Breast epithelium (tissue), 4 donors: ENCODE measurements around the gene TTC7B. TPM values are rescaled to one million over a fixed set of nuclear protein-coding genes. Genes with fewer than 3 reads are reported as not detected.

ENCODE experiments used
- DNase-seq, 2 donors: peaks; one replicate each; pipeline ENCODE4 v3.0.0-alpha.2; 2019; ENCODE audit warnings: low spot score in 2 of 2
- H3K27ac ChIP-seq, 2 donors: fragments of 200-600 bp; sonication (generic) in 1 of 2; one replicate each; pipeline ENCODE4 v1.5.1; 2016 to 2019; ENCODE audit warnings: mild to moderate bottlenecking in 1 of 2
- H3K27me3 ChIP-seq, 2 donors: fragments of 200-600 bp; sonication (generic) in 1 of 2; one replicate each; pipeline versions ENCODE4 v1.5.1 to v1.6.0; 2017 to 2019; ENCODE audit warnings: control low read depth in 1 of 2, mild to moderate bottlenecking in 1 of 2
- H3K36me3 ChIP-seq: fragments of 200-600 bp; one replicate; pipeline ENCODE4 v1.5.1; 2019
- H3K4me1 ChIP-seq, 2 donors: fragments of 200-600 bp; sonication (generic); one replicate each; pipeline ENCODE4 v1.5.1; 2016 to 2019; ENCODE audit warnings: control low read depth in 1 of 2
- H3K4me3 ChIP-seq, 3 donors: fragments of 200-600 bp; sonication (generic); 1 replicate in 2 of 3; 2 replicates in 1 of 3; pipeline ENCODE4 v1.5.1; 2016 to 2019; ENCODE audit warnings: mild to moderate bottlenecking in 3 of 3, moderate library complexity in 2 of 3
- H3K9me3 ChIP-seq, 2 donors: fragments of 200-600 bp; sonication (generic) in 1 of 2; one replicate each; pipeline ENCODE4 v1.5.1; 2016 to 2019; ENCODE audit warnings: control low read depth in 1 of 2
- POLR2A ChIP-seq: fragments of 450-650 bp; IDR thresholded peaks from one replicate; pipeline ENCODE4 v1.6.1; 2016; ENCODE audit warnings: antibody characterized with exemption, mild to moderate bottlenecking, moderate library complexity
- POLR2AphosphoS5 ChIP-seq, 3 donors: sonication (generic); formaldehyde crosslinking; IDR thresholded peaks; one replicate each; pipeline ENCODE4 v1.6.1; 2017; ENCODE audit warnings: antibody characterized with exemption in 3 of 3
- intact Hi-C: fragments of 100-400 bp; cut with DNase I; formaldehyde crosslinking; loops from one replicate; pipeline ENCODE4 v1.15.1; 2023; ENCODE audit warnings: low total_unique reads
- total RNA-seq, 3 donors: library from RNA; depleted of rRNA; stranded (reverse); fragments of >200 nt; gene quantifications; one replicate each; pipeline ENCODE4 v1.1.0, GENCODE V29; 2016
- TF ChIP-seq, protein P1 (sequence below), 3 donors: fragments of 450-650 bp; IDR thresholded peaks; one replicate each; pipeline ENCODE4 v1.5.1; 2016 to 2017; ENCODE audit warnings: antibody characterized with exemption in 3 of 3, mild to moderate bottlenecking in 3 of 3, moderate library complexity in 3 of 3

TTC7B gene
- total RNA-seq, 3 donors from 2014 or later, result 14.0 to 29.1 (median 22.0) TPM

DNA sequence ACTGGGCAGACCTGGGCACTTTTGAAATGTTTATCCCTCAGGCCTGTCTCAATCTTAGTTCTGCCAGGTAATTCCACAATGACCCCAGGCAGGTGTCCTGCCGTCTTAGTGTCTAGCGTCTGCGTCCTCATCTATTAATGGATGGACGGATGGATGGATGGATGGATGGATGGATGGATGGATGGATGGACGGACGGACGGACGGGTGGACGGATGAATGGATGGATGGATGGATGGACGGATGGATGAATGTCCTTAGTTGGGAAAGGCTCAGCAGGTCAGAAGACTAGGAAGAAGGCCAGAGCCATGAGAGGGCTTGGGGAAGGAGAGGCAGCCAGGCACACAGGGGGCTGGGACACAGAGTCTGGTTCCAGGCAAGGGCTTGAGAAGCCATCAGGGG is 278.1 kb downstream of the TTC7B start:
- no peak for DNase-seq
- intact Hi-C loops, result no loop called here
- Histone ChIP-seq H3K27me3 (no peaks in the 10 kb centered on the region), H3K9me3 (no peaks in the 10 kb centered on the region), H3K4me3 (no peak overlapping the region), H3K36me3 (no peaks in the 10 kb centered on the region), H3K27ac (no peak overlapping the region), H3K4me1 (peaks cover 0 to 7% of the 10 kb centered on the region in 2 donors)
- no peak for TF ChIP-seq POLR2A
- TF ChIP-seq, protein P1, sequence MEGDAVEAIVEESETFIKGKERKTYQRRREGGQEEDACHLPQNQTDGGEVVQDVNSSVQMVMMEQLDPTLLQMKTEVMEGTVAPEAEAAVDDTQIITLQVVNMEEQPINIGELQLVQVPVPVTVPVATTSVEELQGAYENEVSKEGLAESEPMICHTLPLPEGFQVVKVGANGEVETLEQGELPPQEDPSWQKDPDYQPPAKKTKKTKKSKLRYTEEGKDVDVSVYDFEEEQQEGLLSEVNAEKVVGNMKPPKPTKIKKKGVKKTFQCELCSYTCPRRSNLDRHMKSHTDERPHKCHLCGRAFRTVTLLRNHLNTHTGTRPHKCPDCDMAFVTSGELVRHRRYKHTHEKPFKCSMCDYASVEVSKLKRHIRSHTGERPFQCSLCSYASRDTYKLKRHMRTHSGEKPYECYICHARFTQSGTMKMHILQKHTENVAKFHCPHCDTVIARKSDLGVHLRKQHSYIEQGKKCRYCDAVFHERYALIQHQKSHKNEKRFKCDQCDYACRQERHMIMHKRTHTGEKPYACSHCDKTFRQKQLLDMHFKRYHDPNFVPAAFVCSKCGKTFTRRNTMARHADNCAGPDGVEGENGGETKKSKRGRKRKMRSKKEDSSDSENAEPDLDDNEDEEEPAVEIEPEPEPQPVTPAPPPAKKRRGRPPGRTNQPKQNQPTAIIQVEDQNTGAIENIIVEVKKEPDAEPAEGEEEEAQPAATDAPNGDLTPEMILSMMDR (IDR thresholded peaks at IDR 0.05), result no peak
- TF ChIP-seq POLR2AphosphoS5 (IDR thresholded peaks at IDR 0.05), result no peak

DNA sequence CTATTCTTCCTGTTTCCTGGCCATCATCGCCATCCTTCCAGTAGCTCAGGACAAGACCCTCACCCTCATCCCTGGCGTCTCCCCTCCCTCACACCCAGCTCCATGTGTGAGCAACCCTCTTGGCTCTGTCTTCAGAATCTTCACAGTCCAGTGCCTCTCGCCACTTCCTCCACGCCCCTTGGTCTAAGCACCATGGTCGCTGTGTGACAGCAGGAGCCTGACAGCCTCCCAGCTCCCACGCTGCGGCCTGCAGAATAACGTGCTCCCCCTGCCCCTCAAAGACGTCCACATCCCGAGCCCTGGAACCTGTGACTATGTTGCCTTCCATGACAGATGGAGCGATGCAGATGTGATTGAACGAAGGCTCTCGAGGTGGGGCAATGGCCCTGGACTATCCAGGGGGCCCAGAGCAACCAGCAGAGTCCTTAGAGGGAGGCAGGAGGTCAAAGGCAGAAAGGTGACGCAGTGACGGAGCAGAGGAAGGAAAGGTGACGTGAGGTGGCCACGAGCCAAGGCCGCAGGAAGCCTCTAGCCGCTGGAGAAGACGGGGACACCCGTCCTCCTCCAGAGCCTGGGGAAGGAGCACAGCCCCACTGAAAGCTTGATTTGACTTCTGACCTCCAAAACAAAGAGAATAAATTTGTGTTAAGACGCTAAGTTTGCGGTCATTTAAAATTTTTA is 279.6 kb downstream of the TTC7B start:
- Histone ChIP-seq H3K27me3 (no peaks in the 10 kb centered on the region), H3K27ac (peak overlapping the region in 1 of 2 donors; percentile 68), H3K4me1 (peaks cover 0 to 7% of the 10 kb centered on the region in 2 donors), H3K9me3 (no peaks in the 10 kb centered on the region), H3K36me3 (no peaks in the 10 kb centered on the region), H3K4me3 (peak overlapping the region in 1 of 3 donors; percentile 3)
- intact Hi-C loops, result no loop called here
- TF ChIP-seq, protein P1 (IDR thresholded peaks at IDR 0.05), result no peak
- TF ChIP-seq POLR2AphosphoS5 (IDR thresholded peaks at IDR 0.05), result no peak
- TF ChIP-seq POLR2A, result no peak
- DNase-seq, result no peak

DNA sequence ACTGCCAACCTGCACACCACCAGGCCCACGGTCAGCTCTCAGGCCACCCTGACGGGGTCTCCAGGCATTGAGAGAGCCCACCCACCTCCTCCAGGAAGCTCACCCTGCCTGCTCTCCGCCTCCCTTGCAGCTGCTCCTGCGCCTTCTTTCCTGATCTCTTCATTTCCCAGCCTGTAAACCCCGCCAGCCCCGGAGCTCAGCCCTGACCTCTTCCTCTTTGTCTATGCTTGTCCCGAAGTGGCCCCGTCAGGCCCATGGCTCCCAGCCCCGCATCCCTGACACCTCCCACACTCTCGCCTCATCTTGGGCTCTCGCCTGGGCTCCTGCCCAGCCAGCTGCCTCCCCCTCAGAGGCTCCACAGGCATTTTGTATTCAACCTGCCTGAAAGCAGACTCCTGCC is 280.1 kb downstream of the TTC7B start:
- TF ChIP-seq POLR2A (no peak), POLR2AphosphoS5 (IDR thresholded peaks at IDR 0.05) (no peak)
- TF ChIP-seq, protein P1 (IDR thresholded peaks at IDR 0.05), result no peak
- no peaks in the 10 kb centered on the region for H3K36me3 ChIP-seq
- H3K4me1 ChIP-seq, result peaks cover 0 to 7% of the 10 kb centered on the region in 2 donors
- H3K4me3 ChIP-seq, result peak overlapping the region in 1 of 3 donors; percentile 3
- H3K9me3 ChIP-seq, result no peaks in the 10 kb centered on the region
- peak overlapping the region in 1 of 2 donors; percentile 68 for H3K27ac ChIP-seq
- intact Hi-C loops, result no loop called here
- H3K27me3 ChIP-seq, result no peaks in the 10 kb centered on the region
- DNase-seq, result peak in 1 of 2 donors; percentile 62

DNA sequence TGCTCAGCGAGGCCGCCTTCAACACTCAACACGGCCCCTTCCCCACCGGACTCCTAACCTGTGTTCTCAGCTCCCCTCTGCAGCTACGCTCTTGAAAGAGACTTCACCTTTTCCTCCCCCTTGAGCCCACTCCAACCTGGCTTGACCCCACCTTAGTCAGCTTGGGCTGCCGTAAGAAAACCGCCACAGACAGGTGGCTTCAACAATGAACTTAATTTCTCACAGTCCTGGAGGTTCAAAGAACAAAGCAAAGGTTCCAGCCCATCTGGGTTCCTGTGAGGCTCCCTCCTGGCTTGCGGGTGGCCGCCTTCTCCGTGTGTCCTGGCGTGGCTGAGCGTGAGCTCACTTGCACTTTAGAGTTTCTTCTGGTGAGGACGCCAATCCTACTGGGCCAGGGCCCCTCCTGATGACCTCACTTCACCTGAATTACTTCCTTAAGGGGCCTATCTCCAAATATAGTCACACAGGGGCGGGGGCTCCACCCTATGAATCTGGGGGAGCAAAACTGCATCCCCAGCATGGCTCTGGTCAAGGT is 280.6 kb downstream of the TTC7B start:
- no peak overlapping the region for H3K4me3 ChIP-seq
- no peaks in the 10 kb centered on the region for H3K27me3 ChIP-seq
- H3K27ac ChIP-seq, result peak overlapping the region in 1 of 2 donors; percentile 7
- H3K4me1 ChIP-seq, result peaks cover 0 to 7% of the 10 kb centered on the region in 2 donors
- no peaks in the 10 kb centered on the region for H3K36me3 ChIP-seq
- TF ChIP-seq, protein P1 (IDR thresholded peaks at IDR 0.05), result no peak
- TF ChIP-seq POLR2A (no peak), POLR2AphosphoS5 (IDR thresholded peaks at IDR 0.05) (no peak)
- no peaks in the 10 kb centered on the region for H3K9me3 ChIP-seq
- DNase-seq, result no peak
- intact Hi-C loops, result no loop called here

DNA sequence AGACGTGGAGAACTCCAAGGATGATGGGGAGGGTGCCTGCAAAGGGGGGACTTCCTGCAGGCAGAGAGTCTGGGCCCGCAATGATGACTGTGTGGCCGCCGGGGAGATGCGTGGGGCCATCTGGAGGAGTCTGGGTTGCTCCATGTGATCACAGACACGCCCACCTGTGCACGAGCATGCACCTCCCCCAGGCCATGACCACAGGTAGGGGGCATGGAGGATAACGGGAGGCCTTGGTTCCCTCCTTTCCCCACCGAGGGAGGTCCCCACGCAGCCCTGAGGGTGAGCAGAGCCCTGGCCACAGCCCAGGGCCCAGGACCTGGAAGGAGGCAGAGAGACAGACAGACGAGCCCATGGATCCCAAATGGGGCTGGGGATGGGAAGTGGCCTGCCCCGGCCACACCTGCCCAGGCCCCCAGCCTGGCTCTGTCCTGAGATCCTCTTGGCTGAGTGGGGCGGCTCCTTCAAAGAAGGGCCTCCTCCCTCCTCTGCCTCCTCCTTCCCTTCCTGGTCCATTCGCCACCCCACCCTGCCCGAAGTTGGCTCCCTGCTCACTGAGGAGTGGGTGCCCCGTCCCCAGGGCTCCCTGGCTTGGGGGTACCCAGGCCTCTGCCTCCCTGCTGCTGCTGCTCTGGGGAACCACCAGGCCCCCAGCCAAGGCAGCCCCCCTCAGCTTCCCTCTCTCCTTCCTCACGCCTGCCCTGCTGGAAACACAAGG is 281.2 kb downstream of the TTC7B start:
- DNase-seq, result no peak
- H3K36me3 ChIP-seq, result no peaks in the 10 kb centered on the region
- intact Hi-C loops, result no loop called here
- H3K27me3 ChIP-seq, result no peaks in the 10 kb centered on the region
- H3K4me3 ChIP-seq, result no peak overlapping the region
- no peaks in the 10 kb centered on the region for H3K9me3 ChIP-seq
- peak overlapping the region in 1 of 2 donors; percentile 7 for H3K27ac ChIP-seq
- H3K4me1 ChIP-seq, result peaks cover 0 to 7% of the 10 kb centered on the region in 2 donors
- TF ChIP-seq POLR2AphosphoS5 (IDR thresholded peaks at IDR 0.05) (no peak), POLR2A (no peak)
- TF ChIP-seq, protein P1 (IDR thresholded peaks at IDR 0.05), result no peak
